ENCODE data around the gene LNX2.

The LNX2 gene

DNA sequence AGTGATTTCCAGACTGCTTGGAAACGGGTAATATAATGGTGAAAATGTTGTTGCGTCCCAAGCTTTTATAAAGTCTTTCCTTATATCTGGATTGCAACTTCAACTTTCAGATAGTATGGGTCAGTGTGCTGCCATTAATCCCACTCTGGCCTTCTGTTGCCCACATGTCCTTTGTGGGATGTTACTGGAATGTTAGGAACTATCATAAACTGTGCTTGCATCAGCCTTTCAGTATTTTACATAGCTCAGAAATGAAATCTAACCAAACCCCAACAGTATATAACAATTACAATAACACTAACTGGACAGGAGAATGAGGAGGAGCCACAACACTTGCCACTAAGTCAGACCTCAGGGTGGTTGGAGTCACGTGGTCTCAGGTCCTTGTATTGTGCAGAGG lies 78.9 kb downstream of the LNX2 start:
- H3K36me3 ChIP-seq (ENCODE audit: insufficient read depth, low read length): no peaks in the 10 kb centered on the region
- no peaks in the 10 kb centered on the region for H3K4me1 ChIP-seq (ENCODE audit: insufficient read depth, low read length)
- no peak overlapping the region for H3K9ac ChIP-seq (ENCODE audit: low read depth, low read length)
- no peaks in the 10 kb centered on the region for H3K9me3 ChIP-seq (ENCODE audit: control insufficient read depth, insufficient read depth, low read length)

- no peak overlapping the region for H3K9ac ChIP-seq (ENCODE audit: low read depth, low read length)
- H3K36me3 ChIP-seq (ENCODE audit: insufficient read depth, low read length): no peaks in the 10 kb centered on the region
- H3K9me3 ChIP-seq (ENCODE audit: control insufficient read depth, insufficient read depth, low read length): no peaks in the 10 kb centered on the region
- no peaks in the 10 kb centered on the region for H3K4me1 ChIP-seq (ENCODE audit: insufficient read depth, low read length)
Measured at GRCh38 chr13:27536361-27537101, 83.8 kb downstream of the LNX2 start.

- H3K4me1 ChIP-seq (ENCODE audit: insufficient read depth, low read length): no peaks in the 10 kb centered on the region
- no peaks in the 10 kb centered on the region for H3K9me3 ChIP-seq (ENCODE audit: control insufficient read depth, insufficient read depth, low read length)
- H3K9ac ChIP-seq (ENCODE audit: low read depth, low read length): no peak overlapping the region
- H3K36me3 ChIP-seq (ENCODE audit: insufficient read depth, low read length): no peaks in the 10 kb centered on the region
Measured at GRCh38 chr13:27535546-27535945, 84.8 kb downstream of the LNX2 start.

DNA sequence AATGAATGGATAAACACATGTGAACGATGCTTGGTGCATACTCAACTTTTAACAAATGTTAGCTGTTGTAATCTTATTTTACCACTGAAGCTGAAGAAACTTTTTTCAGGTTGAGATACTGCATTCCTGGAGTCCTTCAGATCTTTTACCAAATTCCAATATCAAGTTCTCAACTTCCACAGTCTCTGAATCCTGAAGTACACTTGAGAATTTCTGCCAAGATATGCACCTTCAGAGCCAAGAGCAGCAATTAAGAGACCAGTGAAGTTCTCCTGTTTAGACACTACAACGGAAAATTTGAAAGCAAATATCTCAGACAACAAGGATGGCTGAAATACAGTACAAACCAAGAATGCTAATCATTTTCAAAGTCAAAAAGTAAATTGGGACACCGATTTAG lies 85.3 kb downstream of the LNX2 start:
- Histone ChIP-seq H3K36me3 (ENCODE audit: insufficient read depth, low read length) (no peaks in the 10 kb centered on the region), H3K9me3 (ENCODE audit: control insufficient read depth, insufficient read depth, low read length) (no peaks in the 10 kb centered on the region), H3K9ac (ENCODE audit: low read depth, low read length) (no peak overlapping the region), H3K4me1 (ENCODE audit: insufficient read depth, low read length) (no peaks in the 10 kb centered on the region)

DNA sequence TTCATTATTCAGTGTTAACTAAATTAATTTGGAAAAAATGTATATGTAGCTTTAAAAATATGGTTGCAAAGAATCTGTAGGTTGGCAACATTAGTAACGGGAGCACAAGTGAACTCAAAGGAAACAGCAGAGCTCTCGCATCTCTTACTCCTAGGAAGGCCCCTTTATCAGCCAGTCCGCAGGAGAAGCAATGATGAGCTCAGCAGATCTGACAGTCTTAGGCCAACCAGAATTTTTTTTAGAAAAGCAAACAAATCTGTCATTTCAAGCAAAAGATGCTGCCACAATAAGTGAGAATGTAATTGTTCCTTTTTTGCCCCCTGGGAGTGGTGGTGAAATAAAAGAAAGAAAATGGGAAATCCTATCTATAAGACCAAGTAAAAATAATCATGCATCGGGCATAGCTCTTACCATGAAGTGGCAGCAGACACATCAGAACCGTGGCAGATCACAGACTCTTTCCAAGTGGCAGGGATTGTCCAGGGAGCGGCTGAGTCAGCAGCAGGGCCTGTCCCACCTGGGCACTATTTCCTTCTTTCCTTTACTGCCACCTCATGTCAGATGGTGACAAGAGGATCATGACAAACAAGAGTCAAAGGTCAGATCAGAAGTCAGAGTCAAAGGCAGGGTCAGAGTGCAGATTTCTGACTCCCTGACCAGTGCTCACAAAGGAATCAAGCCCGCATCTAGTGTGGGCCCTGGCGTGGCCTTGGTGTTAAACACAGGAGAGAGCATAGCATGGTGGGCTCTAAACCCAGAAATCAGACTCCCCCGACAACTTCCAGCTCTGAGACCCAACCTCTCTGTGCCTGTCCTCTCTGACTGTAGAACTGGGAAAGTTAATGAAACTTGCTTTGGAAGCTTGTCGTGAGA lies 86.0 kb downstream of the LNX2 start:
- Histone ChIP-seq H3K36me3 (ENCODE audit: insufficient read depth, low read length) (no peaks in the 10 kb centered on the region), H3K9ac (ENCODE audit: low read depth, low read length) (no peak overlapping the region), H3K9me3 (ENCODE audit: control insufficient read depth, insufficient read depth, low read length) (no peaks in the 10 kb centered on the region), H3K4me1 (ENCODE audit: insufficient read depth, low read length) (no peaks in the 10 kb centered on the region)

- Histone ChIP-seq H3K36me3 (ENCODE audit: insufficient read depth, low read length) (no peaks in the 10 kb centered on the region), H3K4me1 (ENCODE audit: insufficient read depth, low read length) (no peaks in the 10 kb centered on the region), H3K9me3 (ENCODE audit: control insufficient read depth, insufficient read depth, low read length) (no peaks in the 10 kb centered on the region), H3K9ac (ENCODE audit: low read depth, low read length) (no peak overlapping the region)
Measured at GRCh38 chr13:27533155-27533643, 87.1 kb downstream of the LNX2 start.

DNA sequence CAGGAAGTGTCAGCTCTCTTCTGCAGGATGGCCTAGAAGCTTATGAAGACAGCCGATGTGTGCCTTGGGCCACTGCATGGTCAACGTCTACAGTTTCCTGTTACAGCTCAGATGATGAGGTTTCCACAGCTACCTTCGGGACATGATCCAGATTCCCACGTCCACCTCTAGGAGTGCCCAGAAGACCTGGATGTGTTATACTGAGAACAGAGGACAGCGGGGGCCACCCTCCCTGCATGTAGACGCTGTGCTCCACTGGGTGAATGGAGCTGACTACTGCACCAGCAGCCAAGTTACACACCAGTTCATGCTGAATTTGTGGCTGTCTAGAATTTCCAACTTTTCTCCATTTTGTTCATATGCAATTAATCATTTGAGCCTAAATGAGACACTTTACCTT lies 91.4 kb downstream of the LNX2 start:
- Histone ChIP-seq H3K4me1 (ENCODE audit: insufficient read depth, low read length) (no peaks in the 10 kb centered on the region), H3K9ac (ENCODE audit: low read depth, low read length) (no peak overlapping the region), H3K36me3 (ENCODE audit: insufficient read depth, low read length) (no peaks in the 10 kb centered on the region), H3K9me3 (ENCODE audit: control insufficient read depth, insufficient read depth, low read length) (no peaks in the 10 kb centered on the region)

DNA sequence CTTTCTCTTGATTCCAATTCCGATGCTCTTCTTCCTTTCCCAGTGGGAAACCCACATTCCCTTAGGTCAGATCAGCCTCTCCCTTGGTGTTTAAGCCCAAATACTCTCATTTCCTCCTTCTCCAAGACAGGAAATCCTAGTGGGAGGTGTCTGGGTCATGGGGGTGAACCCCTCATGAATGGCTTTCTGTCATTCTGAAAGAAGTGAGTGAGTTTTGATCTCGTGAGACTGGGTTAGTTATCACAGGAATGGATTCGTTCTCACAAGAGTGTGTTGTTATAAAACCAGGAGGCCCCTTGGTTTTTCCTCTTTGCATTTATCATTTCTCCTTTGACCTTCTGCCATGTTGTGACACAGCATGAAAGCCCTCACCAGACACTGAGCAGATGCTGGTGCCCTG lies 93.8 kb downstream of the LNX2 start:
- Histone ChIP-seq H3K4me1 (ENCODE audit: insufficient read depth, low read length) (no peaks in the 10 kb centered on the region), H3K36me3 (ENCODE audit: insufficient read depth, low read length) (no peaks in the 10 kb centered on the region), H3K9ac (ENCODE audit: low read depth, low read length) (no peak overlapping the region), H3K9me3 (ENCODE audit: control insufficient read depth, insufficient read depth, low read length) (no peaks in the 10 kb centered on the region)

- no peaks in the 10 kb centered on the region for H3K36me3 ChIP-seq (ENCODE audit: insufficient read depth, low read length)
- no peaks in the 10 kb centered on the region for H3K4me1 ChIP-seq (ENCODE audit: insufficient read depth, low read length)
- no peaks in the 10 kb centered on the region for H3K9me3 ChIP-seq (ENCODE audit: control insufficient read depth, insufficient read depth, low read length)
- no peak overlapping the region for H3K9ac ChIP-seq (ENCODE audit: low read depth, low read length)
Measured at GRCh38 chr13:27524981-27525975, 95.1 kb downstream of the LNX2 start.

DNA sequence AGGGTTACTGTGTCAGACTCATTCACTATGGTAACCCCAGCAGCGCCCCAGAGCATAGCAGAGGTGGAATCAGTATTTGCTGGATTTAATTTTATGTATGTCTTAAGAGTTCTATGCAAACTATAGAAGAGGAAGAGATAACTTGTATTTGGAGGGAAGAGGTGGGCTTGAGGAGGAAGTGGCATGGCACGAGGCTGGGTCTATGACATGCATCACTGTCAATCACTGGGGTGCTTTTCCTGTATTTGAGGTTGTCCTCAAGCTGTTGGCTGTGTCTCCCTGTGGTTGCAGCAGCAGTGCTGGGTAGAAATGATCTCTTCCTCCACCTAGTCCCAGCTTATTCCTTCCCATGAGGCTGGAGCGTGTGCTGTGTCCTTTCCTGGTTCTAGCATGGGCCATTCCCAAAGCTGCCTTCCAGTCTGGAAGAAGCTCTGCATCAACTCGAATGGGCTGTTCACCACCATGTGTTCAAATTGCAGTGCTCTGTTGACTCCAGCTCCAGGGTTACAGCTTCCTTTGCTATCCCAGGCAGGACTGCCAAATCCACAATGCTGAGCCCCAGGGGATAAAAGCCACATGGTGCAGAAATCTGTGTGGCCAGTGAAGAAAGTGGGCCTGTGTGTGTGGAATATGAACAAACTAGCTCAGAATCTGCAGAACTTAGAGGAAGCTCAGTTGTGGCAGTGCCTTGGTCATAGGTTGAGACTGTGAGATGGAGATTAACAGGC lies 96.8 kb downstream of the LNX2 start:
- Histone ChIP-seq H3K9me3 (ENCODE audit: control insufficient read depth, insufficient read depth, low read length) (no peaks in the 10 kb centered on the region), H3K36me3 (ENCODE audit: insufficient read depth, low read length) (no peaks in the 10 kb centered on the region), H3K4me1 (ENCODE audit: insufficient read depth, low read length) (no peaks in the 10 kb centered on the region), H3K9ac (ENCODE audit: low read depth, low read length) (no peak overlapping the region)

DNA sequence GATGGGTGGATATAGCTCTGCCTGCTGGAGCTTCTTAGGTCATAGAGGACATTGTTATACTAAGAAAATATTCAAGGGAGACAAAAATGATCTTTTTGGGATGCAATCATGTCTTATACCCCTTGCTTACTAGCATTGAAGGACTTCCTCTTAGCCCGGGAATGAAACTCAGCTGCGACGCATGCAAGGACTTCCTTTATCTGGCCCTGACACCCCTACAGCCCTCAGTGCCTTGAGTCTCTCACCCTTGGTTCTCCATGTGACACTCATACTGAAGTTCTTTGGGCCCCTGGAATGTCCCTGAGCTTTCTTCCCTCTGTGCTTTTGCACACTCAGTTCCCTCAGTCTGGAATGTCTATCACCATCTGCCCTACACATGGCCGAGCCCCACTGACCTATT lies 97.5 kb downstream of the LNX2 start:
- H3K36me3 ChIP-seq (ENCODE audit: insufficient read depth, low read length): no peaks in the 10 kb centered on the region
- H3K9me3 ChIP-seq (ENCODE audit: control insufficient read depth, insufficient read depth, low read length): no peaks in the 10 kb centered on the region
- no peak overlapping the region for H3K9ac ChIP-seq (ENCODE audit: low read depth, low read length)
- no peaks in the 10 kb centered on the region for H3K4me1 ChIP-seq (ENCODE audit: insufficient read depth, low read length)

GRCh38 chr13:27516103-27516502 lies 104.2 kb downstream of the LNX2 start:
- Histone ChIP-seq H3K4me1 (ENCODE audit: insufficient read depth, low read length) (no peaks in the 10 kb centered on the region), H3K9ac (ENCODE audit: low read depth, low read length) (no peak overlapping the region), H3K36me3 (ENCODE audit: insufficient read depth, low read length) (no peaks in the 10 kb centered on the region), H3K9me3 (ENCODE audit: control insufficient read depth, insufficient read depth, low read length) (no peaks in the 10 kb centered on the region)

- Histone ChIP-seq H3K4me1 (ENCODE audit: insufficient read depth, low read length) (no peaks in the 10 kb centered on the region), H3K9ac (ENCODE audit: low read depth, low read length) (no peak overlapping the region), H3K9me3 (ENCODE audit: control insufficient read depth, insufficient read depth, low read length) (no peaks in the 10 kb centered on the region), H3K36me3 (ENCODE audit: insufficient read depth, low read length) (no peaks in the 10 kb centered on the region)
Measured at GRCh38 chr13:27510082-27510481, 110.2 kb downstream of the LNX2 start.
